Bronchial epithelial cell (primary cell): Measurements from ENCODE around the gene TEDC1. TPM values are rescaled to one million over a fixed set of nuclear protein-coding genes. Genes with fewer than 3 reads are reported as not detected.

Source experiments
- DNase-seq: peaks from one replicate; pipeline ENCODE4 v3.0.0-alpha.2; 2010; ENCODE audit warnings: low read depth
- FAIRE-seq: peaks from 2 replicates; lab custom pipeline; 2011; peaks lifted over from hg19 to GRCh38; lab: Jason Lieb, UNC
- H3K27me3 ChIP-seq: 2 replicates; pipeline ENCODE4 v1.5.1; 2011; ENCODE audit warnings: low read length; ENCODE audit not compliant: control insufficient read depth, insufficient read depth
- H3K36me3 ChIP-seq: 2 replicates; pipeline ENCODE4 v1.5.1; 2011; ENCODE audit warnings: low read length; ENCODE audit not compliant: control insufficient read depth, insufficient read depth
- H3K4me3 ChIP-seq: 2 replicates; pipeline ENCODE4 v1.5.1; 2011; ENCODE audit warnings: mild to moderate bottlenecking, low read depth, low read length, control low read depth
- CTCF ChIP-seq: IDR thresholded peaks from 2 replicates; pipeline ENCODE4 v1.5.1; 2011; ENCODE audit warnings: mild to moderate bottlenecking, moderate library complexity, low read length, control low read depth, inconsistent platforms; ENCODE audit not compliant: insufficient read depth, severe bottlenecking
- total RNA-seq: library from RNA; depleted of rRNA; stranded (reverse); fragments of >200 nt; gene quantifications from 2 replicates; pipeline ENCODE4 v1.2.1, GENCODE V29; 2014

TEDC1 gene
- total RNA-seq, 1 donor from 2014 or later = 4.5 TPM

GRCh38 chr14:105474483-105475268 is 16.4 kb upstream of the TEDC1 start, which contains the start of gene CRIP2:
TSS of gene CRIP2 (plus strand) at chr14:105474821. CDS start at chr14:105474863, 42 bp downstream.
- H3K27me3 ChIP-seq = no peaks in the 10 kb centered on the region
- no peak for FAIRE-seq
- no peak for TF ChIP-seq CTCF
- DNase-seq = no peak
- peaks cover under 1% of the 10 kb centered on the region for H3K36me3 ChIP-seq
- peak within 1 kb of the TSS; percentile 68 for H3K4me3 ChIP-seq

GRCh38 chr14:105475269-105476096 is 15.6 kb upstream of the TEDC1 start:
- peaks cover 1% of the 10 kb centered on the region for H3K36me3 ChIP-seq
- H3K27me3 ChIP-seq = no peaks in the 10 kb centered on the region
- TF ChIP-seq CTCF = no peak
- peak overlapping the region; percentile 68 for H3K4me3 ChIP-seq
- DNase-seq (peak; percentile 60), FAIRE-seq (no peak)

GRCh38 chr14:105476097-105476830 is 14.8 kb upstream of the TEDC1 start:
- FAIRE-seq (no peak), DNase-seq (no peak)
- Histone ChIP-seq H3K4me3 (peak overlapping the region; percentile 68), H3K27me3 (no peaks in the 10 kb centered on the region), H3K36me3 (peaks cover 1% of the 10 kb centered on the region)
- no peak for TF ChIP-seq CTCF

GRCh38 chr14:105476831-105477659 is 14.0 kb upstream of the TEDC1 start:
- FAIRE-seq = no peak
- DNase-seq = no peak
- Histone ChIP-seq H3K4me3 (peak overlapping the region; percentile 68), H3K36me3 (peaks cover 1% of the 10 kb centered on the region), H3K27me3 (no peaks in the 10 kb centered on the region)
- no peak for TF ChIP-seq CTCF
